ENCODE measurements around the gene DUSP22.

The DUSP22 gene

GRCh38 chr6:351011-351866 lies 59.0 kb downstream of the DUSP22 start:
- Histone ChIP-seq H3K27me3 (ENCODE audit: control insufficient read depth, insufficient read depth, low read length) (no peaks in the 10 kb centered on the region), H3K4me3 (ENCODE audit: low read depth, low read length) (no peak overlapping the region), H3K36me3 (ENCODE audit: control insufficient read depth, insufficient read depth, low read length) (0 out of 2 replicates have a peak, but pooled peaks cover 3% of the 10 kb centered on the region), H3K9ac (ENCODE audit: low read depth, low read length) (no peak overlapping the region), H3K27ac (ENCODE audit: low read depth, low read length) (no peak overlapping the region), H3K4me1 (ENCODE audit: control insufficient read depth, insufficient read depth, low read length) (no peaks in the 10 kb centered on the region), H3K9me3 (ENCODE audit: control insufficient read depth, insufficient read depth, low read length) (peaks cover 82% of the 10 kb centered on the region)

- no peak overlapping the region for H3K9ac ChIP-seq (ENCODE audit: low read depth, low read length)
- H3K27ac ChIP-seq (ENCODE audit: low read depth, low read length): no peak overlapping the region
- H3K27me3 ChIP-seq (ENCODE audit: control insufficient read depth, insufficient read depth, low read length): no peaks in the 10 kb centered on the region
- no peaks in the 10 kb centered on the region for H3K4me1 ChIP-seq (ENCODE audit: control insufficient read depth, insufficient read depth, low read length)
- H3K9me3 ChIP-seq (ENCODE audit: control insufficient read depth, insufficient read depth, low read length): peaks cover 81% of the 10 kb centered on the region
- 0 out of 2 replicates have a peak, but pooled peaks cover 3% of the 10 kb centered on the region for H3K36me3 ChIP-seq (ENCODE audit: control insufficient read depth, insufficient read depth, low read length)
- H3K4me3 ChIP-seq (ENCODE audit: low read depth, low read length): no peak overlapping the region
Measured at GRCh38 chr6:351867-352289, 59.6 kb downstream of the DUSP22 start.

GRCh38 chr6:352474-352873 lies 60.2 kb downstream of the DUSP22 start:
- Histone ChIP-seq H3K27me3 (ENCODE audit: control insufficient read depth, insufficient read depth, low read length) (no peaks in the 10 kb centered on the region), H3K9ac (ENCODE audit: low read depth, low read length) (no peak overlapping the region), H3K36me3 (ENCODE audit: control insufficient read depth, insufficient read depth, low read length) (0 out of 2 replicates have a peak, but pooled peaks cover 3% of the 10 kb centered on the region), H3K4me1 (ENCODE audit: control insufficient read depth, insufficient read depth, low read length) (no peaks in the 10 kb centered on the region), H3K9me3 (ENCODE audit: control insufficient read depth, insufficient read depth, low read length) (peaks cover 84% of the 10 kb centered on the region), H3K4me3 (ENCODE audit: low read depth, low read length) (no peak overlapping the region), H3K27ac (ENCODE audit: low read depth, low read length) (no peak overlapping the region)

GRCh38 chr6:352896-353470 lies 60.7 kb downstream of the DUSP22 start:
- Histone ChIP-seq H3K27me3 (ENCODE audit: control insufficient read depth, insufficient read depth, low read length) (no peaks in the 10 kb centered on the region), H3K9me3 (ENCODE audit: control insufficient read depth, insufficient read depth, low read length) (peaks cover 84% of the 10 kb centered on the region), H3K27ac (ENCODE audit: low read depth, low read length) (no peak overlapping the region), H3K36me3 (ENCODE audit: control insufficient read depth, insufficient read depth, low read length) (0 out of 2 replicates have a peak, but pooled peaks cover 3% of the 10 kb centered on the region), H3K4me3 (ENCODE audit: low read depth, low read length) (no peak overlapping the region), H3K9ac (ENCODE audit: low read depth, low read length) (no peak overlapping the region), H3K4me1 (ENCODE audit: control insufficient read depth, insufficient read depth, low read length) (no peaks in the 10 kb centered on the region)

GRCh38 chr6:353642-354614 lies 61.6 kb downstream of the DUSP22 start:
- Histone ChIP-seq H3K9ac (ENCODE audit: low read depth, low read length) (no peak overlapping the region), H3K27ac (ENCODE audit: low read depth, low read length) (no peak overlapping the region), H3K9me3 (ENCODE audit: control insufficient read depth, insufficient read depth, low read length) (peaks cover 84% of the 10 kb centered on the region), H3K36me3 (ENCODE audit: control insufficient read depth, insufficient read depth, low read length) (0 out of 2 replicates have a peak, but pooled peaks cover 2% of the 10 kb centered on the region), H3K27me3 (ENCODE audit: control insufficient read depth, insufficient read depth, low read length) (no peaks in the 10 kb centered on the region), H3K4me1 (ENCODE audit: control insufficient read depth, insufficient read depth, low read length) (no peaks in the 10 kb centered on the region), H3K4me3 (ENCODE audit: low read depth, low read length) (no peak overlapping the region)

GRCh38 chr6:354631-355280 lies 62.5 kb downstream of the DUSP22 start:
- no peak overlapping the region for H3K9ac ChIP-seq (ENCODE audit: low read depth, low read length)

GRCh38 chr6:355373-356208 lies 63.3 kb downstream of the DUSP22 start:
- no peak overlapping the region for H3K27ac ChIP-seq (ENCODE audit: low read depth, low read length)
- H3K9ac ChIP-seq (ENCODE audit: low read depth, low read length): no peak overlapping the region
- H3K9me3 ChIP-seq (ENCODE audit: control insufficient read depth, insufficient read depth, low read length): peaks cover 74% of the 10 kb centered on the region
- no peaks in the 10 kb centered on the region for H3K36me3 ChIP-seq (ENCODE audit: control insufficient read depth, insufficient read depth, low read length)
- H3K27me3 ChIP-seq (ENCODE audit: control insufficient read depth, insufficient read depth, low read length): no peaks in the 10 kb centered on the region
- no peak overlapping the region for H3K4me3 ChIP-seq (ENCODE audit: low read depth, low read length)
- no peaks in the 10 kb centered on the region for H3K4me1 ChIP-seq (ENCODE audit: control insufficient read depth, insufficient read depth, low read length)

More at GRCh38 chr6:354631-355280, 62.5 kb downstream of the DUSP22 start:
- no peaks in the 10 kb centered on the region for H3K36me3 ChIP-seq (ENCODE audit: control insufficient read depth, insufficient read depth, low read length)
- no peaks in the 10 kb centered on the region for H3K27me3 ChIP-seq (ENCODE audit: control insufficient read depth, insufficient read depth, low read length)
- H3K9me3 ChIP-seq (ENCODE audit: control insufficient read depth, insufficient read depth, low read length): peaks cover 78% of the 10 kb centered on the region
- no peaks in the 10 kb centered on the region for H3K4me1 ChIP-seq (ENCODE audit: control insufficient read depth, insufficient read depth, low read length)
- H3K27ac ChIP-seq (ENCODE audit: low read depth, low read length): no peak overlapping the region
- no peak overlapping the region for H3K4me3 ChIP-seq (ENCODE audit: low read depth, low read length)

GRCh38 chr6:356828-357251 lies 64.6 kb downstream of the DUSP22 start:
- Histone ChIP-seq H3K4me1 (ENCODE audit: control insufficient read depth, insufficient read depth, low read length) (no peaks in the 10 kb centered on the region), H3K36me3 (ENCODE audit: control insufficient read depth, insufficient read depth, low read length) (no peaks in the 10 kb centered on the region), H3K9ac (ENCODE audit: low read depth, low read length) (no peak overlapping the region), H3K27ac (ENCODE audit: low read depth, low read length) (no peak overlapping the region), H3K9me3 (ENCODE audit: control insufficient read depth, insufficient read depth, low read length) (peaks cover 73% of the 10 kb centered on the region), H3K4me3 (ENCODE audit: low read depth, low read length) (no peak overlapping the region), H3K27me3 (ENCODE audit: control insufficient read depth, insufficient read depth, low read length) (no peaks in the 10 kb centered on the region)

- Histone ChIP-seq H3K9me3 (ENCODE audit: control insufficient read depth, insufficient read depth, low read length) (peaks cover 73% of the 10 kb centered on the region), H3K36me3 (ENCODE audit: control insufficient read depth, insufficient read depth, low read length) (no peaks in the 10 kb centered on the region), H3K27me3 (ENCODE audit: control insufficient read depth, insufficient read depth, low read length) (no peaks in the 10 kb centered on the region), H3K9ac (ENCODE audit: low read depth, low read length) (no peak overlapping the region), H3K27ac (ENCODE audit: low read depth, low read length) (no peak overlapping the region), H3K4me1 (ENCODE audit: control insufficient read depth, insufficient read depth, low read length) (no peaks in the 10 kb centered on the region), H3K4me3 (ENCODE audit: low read depth, low read length) (no peak overlapping the region)
Measured at GRCh38 chr6:357261-357790, 65.0 kb downstream of the DUSP22 start.

Data from HUES48 (cell line).